ENCODE measurements around the gene RTN4.

DNA sequence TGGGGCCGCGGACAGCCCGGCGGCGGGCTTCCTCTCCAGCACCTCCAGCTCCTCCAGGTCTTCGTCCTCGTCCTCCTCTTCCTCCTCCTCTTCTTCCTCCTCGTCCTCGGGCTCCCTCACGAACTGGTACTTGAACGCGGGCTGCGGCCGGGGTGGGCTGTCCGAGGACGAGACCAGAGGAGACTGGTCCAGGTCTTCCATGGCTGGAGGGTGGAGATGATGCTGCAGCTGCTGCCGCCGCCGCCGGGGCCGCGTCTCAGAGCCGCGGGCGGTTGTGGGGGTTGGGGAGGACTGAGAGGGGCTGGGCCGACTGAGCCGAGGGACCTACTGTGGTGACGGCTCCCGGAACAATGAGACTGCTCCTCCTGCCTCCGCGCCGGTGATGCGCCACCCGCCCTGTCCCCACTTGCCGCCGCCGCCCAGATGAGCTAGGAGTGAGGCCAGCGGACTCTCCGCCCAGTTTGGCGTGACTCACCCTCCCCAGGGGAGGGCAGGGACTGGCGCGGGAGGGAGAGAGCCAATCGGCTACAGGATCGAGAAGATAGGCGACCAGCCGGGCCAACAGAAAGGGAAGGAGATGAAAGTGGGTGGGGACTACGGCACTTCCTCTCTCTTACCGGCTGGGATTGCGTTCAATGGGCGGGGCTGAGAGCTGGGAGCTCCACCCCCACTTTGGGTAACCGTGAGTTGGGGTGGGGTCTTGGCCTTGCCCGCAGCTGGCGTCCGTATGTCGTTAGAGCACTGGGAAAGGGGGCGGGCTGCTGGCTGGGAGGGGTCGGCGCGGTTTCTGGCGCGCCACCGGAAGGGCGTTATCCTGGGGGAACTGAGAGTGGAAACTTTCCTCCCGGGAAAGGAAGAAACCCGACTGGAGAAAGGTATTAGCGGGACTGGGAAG is at the start of gene RTN4:
- peak; percentile 98 for TF ChIP-seq POLR2A (IDR thresholded peaks at IDR 0.05)
- TF ChIP-seq, protein P1, sequence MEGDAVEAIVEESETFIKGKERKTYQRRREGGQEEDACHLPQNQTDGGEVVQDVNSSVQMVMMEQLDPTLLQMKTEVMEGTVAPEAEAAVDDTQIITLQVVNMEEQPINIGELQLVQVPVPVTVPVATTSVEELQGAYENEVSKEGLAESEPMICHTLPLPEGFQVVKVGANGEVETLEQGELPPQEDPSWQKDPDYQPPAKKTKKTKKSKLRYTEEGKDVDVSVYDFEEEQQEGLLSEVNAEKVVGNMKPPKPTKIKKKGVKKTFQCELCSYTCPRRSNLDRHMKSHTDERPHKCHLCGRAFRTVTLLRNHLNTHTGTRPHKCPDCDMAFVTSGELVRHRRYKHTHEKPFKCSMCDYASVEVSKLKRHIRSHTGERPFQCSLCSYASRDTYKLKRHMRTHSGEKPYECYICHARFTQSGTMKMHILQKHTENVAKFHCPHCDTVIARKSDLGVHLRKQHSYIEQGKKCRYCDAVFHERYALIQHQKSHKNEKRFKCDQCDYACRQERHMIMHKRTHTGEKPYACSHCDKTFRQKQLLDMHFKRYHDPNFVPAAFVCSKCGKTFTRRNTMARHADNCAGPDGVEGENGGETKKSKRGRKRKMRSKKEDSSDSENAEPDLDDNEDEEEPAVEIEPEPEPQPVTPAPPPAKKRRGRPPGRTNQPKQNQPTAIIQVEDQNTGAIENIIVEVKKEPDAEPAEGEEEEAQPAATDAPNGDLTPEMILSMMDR (IDR thresholded peaks at IDR 0.05): peak in 2 of 3 donors; percentile 8 to 27
